Suppressor macrophage treated with lipopolysaccharide for 4 hours (primary cell): ENCODE data around the gene CMTM3.
"Not testable (repeated sequence)": the region's sequence is repeated elsewhere in the genome, so short reads cannot be mapped to it uniquely, and the experiment has no call there.

ENCODE experiments used
- DNase-seq: peaks from one replicate; pipeline ENCODE4 v3.0.0-alpha.2; 2020

Gene CMTM3, protein sequence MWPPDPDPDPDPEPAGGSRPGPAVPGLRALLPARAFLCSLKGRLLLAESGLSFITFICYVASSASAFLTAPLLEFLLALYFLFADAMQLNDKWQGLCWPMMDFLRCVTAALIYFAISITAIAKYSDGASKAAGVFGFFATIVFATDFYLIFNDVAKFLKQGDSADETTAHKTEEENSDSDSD

DNA sequence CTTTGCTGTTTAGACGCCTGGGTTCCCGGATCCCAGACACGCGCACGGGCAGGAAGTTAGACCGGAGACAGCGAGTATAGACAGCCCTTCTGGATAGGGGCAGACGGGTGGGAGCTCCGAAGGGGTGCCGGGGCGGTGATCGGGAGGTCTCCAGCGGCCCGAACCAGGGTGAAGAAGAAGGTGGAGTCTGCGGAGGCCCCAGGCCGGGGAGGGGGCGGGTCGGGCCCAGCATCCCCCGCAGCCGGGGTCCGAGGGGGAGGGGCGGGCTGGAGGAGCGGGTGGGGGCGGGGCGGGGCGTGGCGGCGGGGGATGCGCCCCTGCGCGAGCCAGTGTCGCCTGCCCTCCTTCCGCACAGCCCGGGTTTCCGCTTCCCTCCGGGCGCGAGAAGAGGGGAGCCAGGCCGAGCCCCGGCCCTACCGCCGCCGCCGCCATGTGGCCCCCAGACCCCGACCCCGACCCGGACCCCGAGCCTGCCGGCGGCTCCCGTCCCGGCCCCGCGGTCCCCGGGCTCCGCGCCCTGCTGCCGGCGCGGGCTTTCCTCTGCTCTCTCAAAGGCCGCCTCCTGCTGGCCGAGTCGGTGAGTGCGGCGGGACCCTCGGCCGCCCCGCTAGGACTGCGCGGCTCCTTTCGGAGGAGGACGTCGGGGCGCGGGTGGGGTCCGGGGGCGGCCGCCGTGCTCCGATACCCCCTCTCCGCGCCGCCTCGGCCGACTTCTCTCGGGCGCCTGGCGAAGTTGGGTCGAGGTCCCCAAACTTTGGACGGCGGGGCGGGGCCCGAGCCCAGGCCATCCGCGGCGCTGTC, at the start of gene CMTM3:
Gene CMTM3 (plus strand): TSS at position 329 of the 801 bp plus-strand sequence. CDS start 102 bp downstream, at position 431.
- peak; percentile 78 for DNase-seq

DNA sequence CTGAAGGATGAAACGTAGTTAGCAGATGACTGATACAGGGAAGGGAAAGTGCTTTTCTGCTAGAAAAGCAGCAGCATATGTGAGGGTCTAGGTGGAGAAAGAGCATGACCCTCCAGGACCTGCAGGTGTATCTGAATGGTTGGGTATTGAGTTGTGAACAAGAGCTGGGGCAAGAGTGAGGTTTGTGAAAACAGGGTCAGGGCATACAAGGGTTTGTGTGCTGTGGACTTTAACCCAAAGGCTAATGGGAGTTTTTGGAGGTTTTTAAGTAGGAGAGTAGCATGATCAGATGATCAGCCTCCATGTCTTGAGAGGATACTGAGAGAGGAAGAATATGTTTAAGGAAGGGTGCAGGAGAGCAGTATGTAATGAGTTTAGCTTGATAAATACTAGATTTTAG, 44.4 kb upstream of the CMTM3 start:
- no peak for DNase-seq

DNA sequence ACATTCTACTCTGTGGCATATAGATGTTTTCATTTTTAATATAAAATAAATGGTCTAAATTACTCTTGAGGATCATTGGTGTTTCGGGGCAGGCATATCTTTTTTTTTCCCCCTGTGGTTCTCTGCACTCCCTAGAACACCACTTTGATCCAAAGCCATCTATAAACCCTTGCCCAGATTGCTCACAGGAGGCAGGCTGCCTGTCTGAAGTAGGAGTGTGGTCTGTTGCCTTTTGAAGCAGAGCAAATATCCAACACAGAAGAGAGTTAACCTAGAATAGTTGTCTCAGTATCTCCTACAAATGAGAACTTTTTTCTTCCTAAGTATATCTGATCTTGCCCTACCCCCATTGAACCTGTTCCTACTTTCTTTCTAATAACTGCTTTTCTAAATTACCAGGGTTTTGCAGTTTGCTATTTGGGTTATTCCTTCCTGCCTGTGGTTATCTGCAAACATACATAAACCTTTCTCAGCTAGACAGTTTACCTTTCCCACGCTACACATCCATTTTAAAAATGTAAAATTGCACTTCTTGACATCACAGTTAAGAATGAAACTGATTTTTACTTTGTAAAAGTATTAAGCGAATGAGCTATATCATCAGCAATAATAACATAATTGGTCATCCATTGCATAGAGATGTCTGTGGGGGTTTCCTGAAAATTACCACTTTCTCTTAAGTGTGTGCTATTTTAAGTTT, 43.0 kb upstream of the CMTM3 start:
- no peak for DNase-seq

DNA sequence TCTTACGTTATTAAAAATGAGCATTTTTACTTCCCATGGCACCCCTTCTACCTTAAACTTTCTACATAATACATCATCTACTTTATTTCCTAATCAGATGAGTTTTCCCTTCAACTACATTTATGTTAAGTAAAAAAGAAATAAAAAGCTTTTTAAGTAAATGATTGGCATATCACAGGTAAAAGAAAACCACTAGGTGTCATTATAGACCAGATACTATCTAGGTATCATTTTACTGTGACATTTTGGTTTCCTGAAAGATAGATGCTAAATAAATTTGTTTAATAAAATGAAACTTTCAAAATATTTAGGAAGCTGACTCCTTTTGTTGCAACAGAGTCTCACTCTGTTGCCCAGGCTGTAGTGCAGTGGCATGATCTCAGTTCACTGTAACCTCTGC, 42.1 kb upstream of the CMTM3 start:
- no peak for DNase-seq

DNA sequence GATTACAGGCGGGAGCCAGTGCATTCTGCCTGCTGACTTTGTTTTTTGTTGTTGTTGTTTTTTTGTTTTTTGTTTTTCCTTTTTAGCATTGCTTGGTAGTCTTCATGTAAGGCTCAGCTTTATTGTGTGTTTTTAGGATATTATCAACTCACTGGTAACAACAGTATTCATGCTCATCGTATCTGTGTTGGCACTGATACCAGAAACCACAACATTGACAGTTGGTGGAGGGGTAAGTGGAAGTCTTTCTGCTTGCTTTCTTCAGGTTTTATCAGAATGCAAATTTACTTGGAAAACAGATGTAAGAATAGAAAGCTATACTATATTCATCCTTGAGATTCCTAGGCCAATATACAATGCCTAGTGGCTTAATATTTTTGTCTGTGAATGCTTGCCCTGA, 41.5 kb upstream of the CMTM3 start:
- DNase-seq, result no peak

DNA sequence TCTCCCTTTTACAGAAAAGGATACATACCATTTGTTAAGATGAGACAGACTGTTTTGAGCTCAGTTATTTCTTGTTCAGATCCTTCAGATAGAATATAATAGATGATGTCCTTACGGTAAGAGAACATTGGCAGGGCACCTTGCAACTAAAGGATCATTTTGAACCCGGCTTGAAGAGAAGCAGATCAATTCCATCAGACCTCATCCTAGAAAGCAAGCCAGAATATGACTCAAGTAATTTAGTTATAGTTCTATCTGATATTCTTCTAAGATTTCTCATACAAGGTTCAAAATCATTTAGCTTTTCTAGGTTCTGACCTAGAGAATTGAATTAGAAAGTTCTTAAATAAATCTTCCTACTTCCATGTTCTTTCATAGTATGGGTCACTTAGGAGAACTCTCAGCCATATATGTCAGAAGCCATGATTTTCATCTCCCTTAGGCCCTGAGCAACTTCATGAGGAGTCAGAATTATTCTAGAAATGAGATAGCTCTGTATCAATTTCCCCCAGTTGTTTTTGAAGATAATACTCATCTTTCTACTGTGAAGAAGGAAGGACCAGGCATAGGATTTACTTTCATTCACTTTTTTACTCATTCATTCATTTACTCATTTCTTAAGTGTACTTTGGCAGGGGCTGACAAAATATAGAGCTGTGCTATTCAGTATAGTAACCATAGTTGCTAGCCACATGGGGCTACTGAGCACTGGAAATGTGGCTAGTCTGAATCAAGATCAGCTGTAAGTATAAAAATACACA, 40.8 kb upstream of the CMTM3 start:
- DNase-seq, result no peak

DNA sequence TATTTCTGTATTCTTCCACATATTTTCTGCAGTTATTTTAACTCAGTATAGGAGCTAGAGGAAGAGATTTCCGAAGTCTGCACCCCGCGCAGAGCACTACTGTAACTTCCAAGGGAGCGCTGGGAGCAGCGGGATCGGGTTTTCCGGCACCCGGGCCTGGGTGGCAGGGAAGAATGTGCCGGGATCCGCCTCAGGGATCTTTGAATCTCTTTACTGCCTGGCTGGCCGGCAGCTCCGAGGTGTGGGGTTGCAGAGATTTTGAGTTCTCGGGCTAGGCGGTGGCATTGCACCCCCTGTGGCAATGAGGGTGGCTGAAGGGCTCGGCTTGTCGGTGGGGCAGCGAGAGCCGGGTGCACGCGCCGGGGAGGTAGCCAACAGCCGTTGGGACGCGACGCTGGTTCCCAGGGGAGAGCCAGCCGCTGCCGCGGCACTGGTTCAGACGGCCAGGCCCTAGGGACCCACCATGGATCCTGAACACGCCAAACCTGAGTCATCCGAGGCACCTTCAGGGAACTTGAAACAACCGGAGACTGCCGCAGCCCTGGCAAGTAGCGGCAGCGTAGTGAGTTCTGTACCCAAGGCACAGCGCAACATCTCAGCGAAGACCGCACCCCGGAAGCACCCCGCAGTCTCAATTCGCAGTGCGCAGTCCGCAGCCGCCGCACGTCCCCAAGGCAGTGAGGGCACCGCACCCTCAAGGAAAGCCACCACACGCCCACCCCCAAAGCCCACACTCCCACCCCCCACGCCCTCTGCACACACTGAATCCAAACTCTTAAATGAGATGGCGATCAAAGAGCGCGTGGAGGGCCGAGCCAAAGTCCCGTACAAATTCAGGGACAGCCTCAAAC, 38.2 kb upstream of the CMTM3 start, which contains the start of gene CMTM1:
Gene CMTM1 (plus strand): TSS at position 389 of the 851 bp plus-strand sequence. CDS start 75 bp downstream, at position 464.
- no peak for DNase-seq

DNA sequence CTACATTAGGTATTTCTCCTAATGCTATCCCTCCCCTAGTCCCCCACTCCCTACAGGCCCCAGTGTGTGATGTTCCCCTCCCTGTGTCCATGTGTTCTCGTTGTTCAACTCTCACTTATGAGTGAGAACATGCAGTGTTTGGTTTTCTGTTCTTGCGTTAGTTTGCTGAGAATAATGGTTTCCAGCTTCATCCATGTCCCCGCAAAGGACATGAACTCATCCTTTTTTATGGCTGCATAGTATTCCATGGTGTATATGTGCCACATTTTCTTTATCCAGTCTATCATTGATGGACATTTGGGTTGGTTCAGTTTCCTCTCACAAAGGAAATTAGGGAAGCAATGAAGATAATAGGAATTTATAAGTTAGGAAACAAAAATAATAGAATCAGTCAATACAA, 37.2 kb upstream of the CMTM3 start:
- not testable (repeated sequence) for DNase-seq

DNA sequence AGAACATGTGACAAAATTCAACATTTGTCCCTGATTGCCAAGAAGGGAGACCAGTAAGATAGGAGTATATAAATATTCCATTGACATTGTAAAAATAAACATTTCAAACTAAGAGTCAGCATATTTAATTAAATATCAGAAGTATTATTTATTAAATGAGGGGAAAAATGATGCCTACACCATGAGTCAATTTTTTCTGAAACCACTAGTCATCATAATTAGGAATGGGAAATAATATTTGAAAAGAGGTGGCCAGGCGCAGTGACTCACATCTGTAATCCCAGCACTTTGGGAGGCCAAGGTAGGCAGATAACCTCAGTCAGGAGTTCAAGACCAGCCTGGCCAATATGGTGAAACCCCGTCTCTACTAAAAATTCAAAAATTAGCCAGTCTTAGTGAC, 36.1 kb upstream of the CMTM3 start:
- DNase-seq, result no peak

DNA sequence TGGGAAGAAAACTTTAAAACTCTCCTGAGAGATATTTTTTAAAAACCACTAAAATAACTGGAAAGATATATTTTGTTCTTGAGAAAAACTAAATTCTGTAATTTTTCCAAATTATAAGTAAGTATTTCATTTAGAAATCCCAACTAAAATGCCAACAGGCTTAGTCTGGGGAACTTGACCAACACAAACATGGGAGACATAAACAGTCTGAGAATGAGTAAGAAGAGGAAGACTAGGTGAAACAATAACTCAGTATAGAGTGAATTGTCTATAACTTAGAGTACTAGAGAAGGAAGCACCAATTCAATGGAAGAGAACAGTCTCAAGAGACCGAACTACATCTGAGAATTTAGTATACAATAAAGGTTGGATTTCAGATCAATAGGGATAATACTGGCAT, 35.4 kb upstream of the CMTM3 start:
- DNase-seq, result no peak

DNA sequence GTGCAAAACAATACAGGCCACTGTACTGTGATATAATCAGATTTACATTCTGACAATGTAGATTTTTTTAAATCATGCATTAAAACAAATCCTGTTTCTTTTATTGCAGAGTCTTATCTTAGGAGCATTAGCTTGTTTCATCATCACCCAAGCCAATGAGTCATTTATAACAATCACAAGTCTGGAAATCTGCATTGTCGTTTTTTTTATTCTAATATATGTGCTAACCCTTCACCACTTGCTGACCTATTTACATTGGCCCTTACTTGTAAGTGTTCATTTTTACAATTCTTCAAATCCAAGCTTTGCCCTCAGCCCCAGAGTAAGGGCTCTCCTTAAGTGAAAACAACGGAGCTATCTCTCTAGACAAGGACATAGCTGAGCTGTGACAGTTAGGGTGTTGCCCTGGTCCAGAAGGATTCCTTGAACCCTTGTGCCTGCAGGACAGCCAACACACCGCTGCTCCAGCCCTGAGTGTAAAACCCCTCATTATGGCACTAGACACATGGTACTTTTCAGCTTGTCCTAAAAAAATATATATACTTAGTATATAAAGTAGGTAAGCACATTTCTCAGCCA, 34.6 kb upstream of the CMTM3 start:
- peak; percentile 57 for DNase-seq

DNA sequence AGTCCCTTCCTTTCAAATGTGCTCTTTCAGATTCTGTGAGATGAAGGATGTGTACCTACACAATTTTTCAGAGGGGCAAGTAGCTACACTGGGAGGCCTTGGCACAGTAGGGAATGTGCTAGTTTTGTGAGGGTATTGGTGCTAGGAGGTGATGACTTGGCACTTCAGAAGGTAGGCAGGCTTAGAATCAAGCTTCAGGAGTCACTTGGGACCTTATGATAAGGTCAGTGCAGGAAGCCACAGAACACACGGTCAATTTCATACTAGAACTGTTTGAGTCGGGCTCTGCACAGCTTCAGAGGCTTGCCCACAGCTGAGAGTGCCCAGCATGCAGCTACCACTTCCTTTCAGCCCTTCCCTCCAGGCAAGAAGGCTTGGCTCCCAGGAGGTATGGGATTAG, 32.1 kb upstream of the CMTM3 start:
- no peak for DNase-seq

DNA sequence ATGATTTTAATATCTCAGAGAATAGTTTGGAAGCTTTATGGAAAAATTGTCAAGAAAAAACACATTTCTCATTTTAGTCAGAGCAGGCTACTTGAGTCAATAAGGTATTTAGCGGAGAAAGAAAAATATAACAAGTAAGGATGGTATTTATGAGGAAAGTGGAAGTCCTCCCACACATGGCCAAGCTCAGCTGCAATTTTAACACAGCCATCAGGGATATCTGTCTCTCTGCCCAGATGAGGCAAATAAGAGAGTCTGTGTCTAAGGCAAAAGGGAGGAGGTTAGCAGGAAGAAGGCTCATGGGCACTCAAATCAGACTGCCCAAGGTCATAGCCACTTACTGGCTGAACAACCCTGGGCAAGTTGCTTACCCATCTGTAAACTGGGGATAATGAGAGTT, 30.4 kb upstream of the CMTM3 start:
- no peak for DNase-seq

DNA sequence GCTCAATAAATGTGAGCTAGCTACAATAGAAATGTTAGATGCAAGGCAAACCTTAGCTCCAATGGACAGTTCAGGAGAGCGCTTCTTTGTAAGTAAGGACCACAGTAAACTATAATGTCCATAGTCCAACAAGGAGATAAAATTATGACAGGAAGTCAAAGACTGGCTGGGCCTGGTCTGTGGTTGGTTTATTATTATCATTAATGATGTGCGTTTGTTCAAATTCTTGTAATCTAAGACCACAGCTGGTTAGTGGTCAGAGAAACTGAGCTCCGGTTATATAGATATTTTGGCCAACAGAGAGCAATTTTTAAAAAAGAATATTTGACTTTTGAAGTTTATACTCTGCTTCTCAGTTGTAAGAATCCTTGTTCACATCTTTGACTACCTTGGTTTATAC, 30.0 kb upstream of the CMTM3 start:
- no peak for DNase-seq

DNA sequence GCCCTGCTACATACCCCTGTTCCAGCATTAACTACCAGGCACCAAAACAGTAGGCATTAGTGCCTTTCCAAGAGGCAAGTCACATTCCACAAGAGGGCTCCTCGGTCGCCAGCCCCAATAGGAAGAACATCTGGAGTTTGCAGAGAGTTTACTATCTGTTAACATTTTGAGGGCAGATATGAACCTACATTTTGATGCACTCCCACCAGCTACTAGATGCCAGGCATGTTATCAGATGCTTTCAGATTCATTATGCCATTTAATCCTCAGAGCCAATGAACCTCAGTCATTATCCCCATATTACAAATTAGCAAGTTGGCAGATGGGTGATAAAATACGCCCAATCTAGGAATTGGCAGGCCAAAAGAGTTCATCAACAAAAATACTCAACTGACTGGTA, 29.4 kb upstream of the CMTM3 start:
- no peak for DNase-seq

DNA sequence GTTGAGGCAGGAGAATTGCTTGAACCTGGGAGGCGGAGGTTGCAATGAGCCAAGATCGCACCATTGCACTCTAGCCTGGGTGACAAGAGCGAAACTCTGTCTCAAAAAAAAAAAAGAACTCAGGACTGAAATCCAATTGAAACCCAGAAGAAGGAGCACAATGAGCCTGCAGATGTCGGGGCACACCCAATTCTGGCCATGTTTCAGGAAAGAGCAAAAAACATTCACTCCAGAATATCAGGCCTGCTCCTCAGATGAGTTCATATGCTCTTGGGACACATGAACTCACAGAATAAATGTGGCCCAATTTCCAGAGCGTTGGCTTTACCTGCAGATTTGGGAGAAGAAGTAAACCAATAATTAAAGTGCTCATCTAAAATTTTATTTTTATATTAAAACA, 28.2 kb upstream of the CMTM3 start:
- DNase-seq, result no peak

DNA sequence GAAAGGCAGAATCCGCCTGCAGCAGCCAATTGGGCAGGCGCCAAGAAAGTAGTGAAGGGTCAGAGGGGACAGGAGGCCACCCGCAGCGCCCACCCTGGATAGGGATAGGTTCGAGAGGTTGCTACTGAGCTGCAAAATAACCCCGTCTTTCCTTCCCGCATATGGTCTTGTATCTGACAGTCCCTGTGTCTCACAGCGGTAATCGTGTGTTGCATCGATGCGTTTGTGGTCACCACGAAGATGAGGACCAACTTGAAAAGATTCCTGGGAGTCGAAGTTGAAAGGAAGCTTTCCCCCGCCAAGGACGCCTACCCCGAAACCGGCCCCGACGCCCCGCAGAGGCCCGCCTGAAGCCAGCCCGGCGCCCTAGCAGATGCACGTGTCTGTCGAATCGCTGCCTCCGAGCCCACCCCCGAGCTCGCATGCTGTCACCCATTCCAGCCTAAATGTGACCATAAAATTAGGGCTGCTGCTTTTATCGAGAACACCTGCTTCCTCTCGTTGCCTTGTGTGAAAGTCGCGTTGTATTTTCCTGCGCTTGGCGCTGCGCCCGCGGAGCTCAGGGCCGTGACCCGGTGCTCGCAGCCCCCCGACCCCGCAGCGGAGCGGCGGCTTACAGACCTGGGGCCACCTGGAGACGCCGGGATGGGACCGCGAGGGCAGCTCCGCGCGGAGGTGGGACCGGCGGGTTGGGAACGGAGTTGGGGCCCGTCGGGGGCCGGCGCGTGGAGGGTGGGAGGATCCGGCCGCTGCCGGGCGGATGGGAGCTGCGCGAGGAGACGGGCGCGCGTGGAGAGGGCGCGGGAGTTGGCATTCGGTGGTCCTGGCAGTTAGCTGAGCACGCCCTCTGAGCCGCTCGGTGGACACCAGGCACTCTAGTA, 25.6 kb upstream of the CMTM3 start, which contains the start of gene CMTM2:
Gene CMTM2 (plus strand): TSS at position 813 of the 881 bp plus-strand sequence. CDS start 145 bp downstream, outside the sequence.
- no peak for DNase-seq

DNA sequence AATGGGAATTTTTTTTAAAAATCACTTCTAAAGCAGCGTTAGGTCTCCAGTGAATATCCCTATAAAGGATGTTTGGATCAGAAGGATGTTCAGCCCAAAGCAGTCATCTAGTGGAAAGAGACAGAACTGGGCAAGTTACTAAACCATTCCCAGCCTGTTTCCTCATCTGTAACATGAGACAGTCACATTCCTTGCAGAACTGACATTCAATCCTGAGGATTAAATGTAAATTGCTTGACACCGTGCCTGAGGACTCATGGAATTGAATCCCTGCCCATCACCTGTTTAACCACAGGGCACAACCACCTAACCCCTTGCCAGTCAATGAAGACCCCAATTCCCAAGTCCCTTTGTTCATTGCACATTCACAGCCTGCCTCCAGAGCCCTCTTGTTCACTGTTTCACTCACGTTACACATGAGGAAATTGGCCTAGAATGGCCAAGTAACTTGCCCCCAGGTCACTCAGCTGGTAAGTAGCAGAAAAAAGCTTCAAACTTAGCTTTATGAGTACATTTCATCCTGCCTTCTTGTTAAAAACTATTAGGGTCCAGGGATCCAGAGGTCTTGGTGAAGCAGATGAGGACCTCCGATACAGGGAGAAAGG, 23.8 kb upstream of the CMTM3 start:
- no peak for DNase-seq

DNA sequence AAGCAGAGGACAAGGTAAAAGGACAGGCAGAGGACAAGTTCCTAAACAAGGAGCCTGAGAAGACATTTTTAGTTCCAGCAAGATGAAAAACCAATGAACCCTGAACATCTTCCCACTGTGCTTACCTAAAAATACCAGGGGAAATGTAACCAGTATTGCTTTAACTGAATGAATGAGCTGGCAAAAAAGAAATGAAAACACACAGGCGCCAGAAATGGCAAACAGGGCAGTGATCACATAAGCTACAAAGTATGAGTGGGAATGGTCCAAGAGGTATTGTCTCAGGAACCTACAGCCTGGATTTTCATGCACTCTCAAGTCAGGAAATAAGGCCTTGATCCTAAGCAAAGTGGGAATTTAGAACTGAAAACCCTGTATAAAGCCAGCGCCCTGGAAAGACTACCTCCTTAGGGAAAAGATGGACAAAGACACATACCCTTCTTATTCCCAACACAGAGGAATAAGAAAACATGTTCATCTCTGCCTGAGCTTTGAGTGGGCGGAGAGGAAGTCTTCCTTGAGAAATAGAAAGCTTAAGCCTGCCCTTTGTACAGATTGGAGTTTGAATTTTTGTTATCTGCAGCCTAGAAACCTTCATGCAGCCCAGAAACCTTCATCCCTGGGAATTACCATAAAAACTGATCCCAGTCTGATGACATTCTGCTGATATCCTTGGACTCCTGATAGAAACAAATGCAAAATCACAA, 23.1 kb upstream of the CMTM3 start:
- DNase-seq, result peak; percentile 66
